Left ventricle myocardium inferior (tissue), 1 donor: ENCODE data around the gene MAGI1. TPM values are rescaled to one million over a fixed set of nuclear protein-coding genes. Genes with fewer than 3 reads are reported as not detected.

Source experiments
- DNase-seq: peaks from one replicate; pipeline ENCODE4 v3.0.0-alpha.2; 2020
- H3K27ac ChIP-seq: fragments of 200-600 bp; replicated peaks from 2 replicates; pipeline ENCODE4 v1.8.0; 2021
- H3K27me3 ChIP-seq: fragments of 200-600 bp; 2 replicates; pipeline ENCODE4 v1.8.0; 2021; ENCODE audit warnings: low read depth
- H3K36me3 ChIP-seq: fragments of 200-600 bp; 2 replicates; pipeline ENCODE4 v1.8.0; 2021
- H3K4me1 ChIP-seq: fragments of 200-600 bp; 2 replicates; pipeline ENCODE4 v1.8.0; 2021
- H3K4me3 ChIP-seq: fragments of 200-600 bp; 2 replicates; pipeline ENCODE4 v1.8.0; 2021; ENCODE audit warnings: mild to moderate bottlenecking, moderate library complexity
- H3K9me3 ChIP-seq: fragments of 200-600 bp; replicated peaks from 2 replicates; pipeline ENCODE4 v1.8.0; 2021
- CTCF ChIP-seq: fragments of 200-600 bp; IDR thresholded peaks from 2 replicates; pipeline ENCODE4 v1.8.0; 2021; ENCODE audit warnings: antibody characterized with exemption, mild to moderate bottlenecking, borderline replicate concordance
- intact Hi-C: fragments of 100-400 bp; cut with micrococcal nuclease; formaldehyde crosslinking; loops from one replicate; pipeline ENCODE4 v1.11.0; 2022
- total RNA-seq: library from RNA; stranded (reverse); fragmentation: NEBNext Ultra II Directional; extraction: Animal tissue kit (Norgen Biotek cat#: 25700); gene quantifications from one replicate; pipeline ENCODE4 v1.2.1, GENCODE V29; 2021
- donor health status: DM: no; HTN: yes; CAD: no; lungs with severe emphysema.

Gene MAGI1
- total RNA-seq, 1 donor from 2014 or later, result 36.6 TPM

- H3K9me3 ChIP-seq, result no peaks in the 10 kb centered on the region
- no peaks in the 10 kb centered on the region for H3K27me3 ChIP-seq
- peaks cover 30% of the 10 kb centered on the region for H3K4me1 ChIP-seq
- intact Hi-C loops, result no loop called here
- H3K4me3 ChIP-seq, result peak overlapping the region; percentile 53
- H3K27ac ChIP-seq, result no peak overlapping the region
- H3K36me3 ChIP-seq, result no peaks in the 10 kb centered on the region
- TF ChIP-seq CTCF, result no peak
- no peak for DNase-seq
Measured at GRCh38 chr3:65597952-65598413, 440.7 kb downstream of the MAGI1 start.

- no peak for DNase-seq
- TF ChIP-seq CTCF, result no peak
- Histone ChIP-seq H3K4me1 (peaks cover 32% of the 10 kb centered on the region), H3K36me3 (no peaks in the 10 kb centered on the region), H3K4me3 (peak overlapping the region; percentile 53), H3K27me3 (no peaks in the 10 kb centered on the region), H3K27ac (no peak overlapping the region), H3K9me3 (no peaks in the 10 kb centered on the region)
- intact Hi-C loops, result no loop called here
Measured at GRCh38 chr3:65597226-65597951, 441.3 kb downstream of the MAGI1 start.

DNA sequence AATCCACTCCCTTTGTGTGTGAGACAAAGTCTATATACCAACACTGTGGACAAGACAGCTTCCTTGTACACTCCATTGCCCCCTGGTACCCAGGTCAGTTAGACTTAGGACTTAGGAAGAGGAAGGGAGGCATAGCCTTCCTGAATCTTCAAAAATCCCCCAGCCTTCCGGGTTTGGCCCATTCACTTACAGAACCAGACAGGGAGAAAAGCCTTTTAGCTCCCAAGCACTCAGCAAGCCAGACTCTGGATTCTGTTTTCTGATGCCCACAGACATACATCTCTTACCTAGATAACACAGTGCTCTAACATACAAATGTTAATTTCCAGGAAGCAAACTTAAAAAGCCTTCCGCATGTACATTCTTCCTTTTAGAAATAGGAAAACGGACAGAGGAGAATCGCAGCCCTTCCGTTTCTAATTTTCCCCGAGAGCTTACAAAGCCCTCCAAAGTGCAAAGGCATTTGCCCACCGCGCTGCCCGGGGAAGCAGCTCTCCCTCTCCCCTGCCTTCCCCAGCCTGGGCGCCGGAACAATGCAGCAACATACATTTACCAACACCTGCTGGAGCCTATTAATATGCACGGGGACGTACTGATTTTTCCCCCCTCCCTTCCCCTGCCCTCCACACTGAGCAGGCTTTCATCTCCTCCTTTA, 442.0 kb downstream of the MAGI1 start:
- H3K9me3 ChIP-seq, result no peaks in the 10 kb centered on the region
- no peaks in the 10 kb centered on the region for H3K36me3 ChIP-seq
- intact Hi-C loops, result no loop called here
- no peak overlapping the region for H3K27ac ChIP-seq
- peak overlapping the region; percentile 53 for H3K4me3 ChIP-seq
- no peaks in the 10 kb centered on the region for H3K27me3 ChIP-seq
- peaks cover 32% of the 10 kb centered on the region for H3K4me1 ChIP-seq
- no peak for DNase-seq
- TF ChIP-seq CTCF, result no peak

DNA sequence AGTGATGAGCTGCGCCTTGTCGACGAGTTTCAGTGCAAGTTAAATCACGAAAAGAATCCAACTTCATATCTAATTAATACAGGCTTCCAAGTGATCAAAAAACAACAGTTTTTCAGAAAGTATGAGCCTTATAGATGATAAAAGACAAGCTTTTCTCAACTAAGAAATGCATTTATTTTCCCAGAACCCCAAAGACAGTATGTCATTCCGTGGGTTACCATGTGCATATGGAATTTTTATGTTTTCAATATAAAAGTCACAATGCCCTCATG, 442.8 kb downstream of the MAGI1 start:
- no peak overlapping the region for H3K27ac ChIP-seq
- H3K9me3 ChIP-seq, result no peaks in the 10 kb centered on the region
- no peak for TF ChIP-seq CTCF
- H3K4me1 ChIP-seq, result peaks cover 32% of the 10 kb centered on the region
- intact Hi-C loops, result no loop called here
- no peaks in the 10 kb centered on the region for H3K36me3 ChIP-seq
- DNase-seq, result no peak
- no peak overlapping the region for H3K4me3 ChIP-seq
- H3K27me3 ChIP-seq, result no peaks in the 10 kb centered on the region

GRCh38 chr3:65595222-65596028, 443.3 kb downstream of the MAGI1 start:
- no peak for TF ChIP-seq CTCF
- Histone ChIP-seq H3K9me3 (no peaks in the 10 kb centered on the region), H3K4me3 (no peak overlapping the region), H3K36me3 (no peaks in the 10 kb centered on the region), H3K27ac (no peak overlapping the region), H3K4me1 (peaks cover 32% of the 10 kb centered on the region), H3K27me3 (no peaks in the 10 kb centered on the region)
- intact Hi-C loops, result no loop called here
- DNase-seq, result no peak
